Skeletal muscle satellite cell (primary cell): ENCODE results near the gene RPS6KA2.

Experiments used
- H3K27me3 ChIP-seq: 2 replicates; pipeline ENCODE4 v1.7.0; 2013; ENCODE audit warnings: low read length; ENCODE audit not compliant: control insufficient read depth, insufficient read depth
- H3K36me3 ChIP-seq: 2 replicates; pipeline ENCODE4 v1.7.0; 2013; ENCODE audit warnings: mild to moderate bottlenecking, control low read depth, low read length; ENCODE audit not compliant: insufficient read depth
- H3K4me1 ChIP-seq: 2 replicates; pipeline ENCODE4 v1.7.0; 2013; ENCODE audit warnings: low read length; ENCODE audit not compliant: control insufficient read depth, insufficient read depth
- H3K4me2 ChIP-seq: 2 replicates; pipeline ENCODE4 v1.7.0; 2013; ENCODE audit warnings: mild to moderate bottlenecking, low read length
- H3K4me3 ChIP-seq: 2 replicates; pipeline ENCODE4 v1.7.0; 2013; ENCODE audit warnings: low read length
- H3K9ac ChIP-seq: 2 replicates; pipeline ENCODE4 v1.7.0; 2013; ENCODE audit warnings: mild to moderate bottlenecking, low read depth, low read length, moderate library complexity
- H3K9me3 ChIP-seq: replicated peaks from 2 replicates; pipeline ENCODE4 v1.7.0; 2013; ENCODE audit warnings: mild to moderate bottlenecking, control low read depth, low read length

The RPS6KA2 gene

DNA sequence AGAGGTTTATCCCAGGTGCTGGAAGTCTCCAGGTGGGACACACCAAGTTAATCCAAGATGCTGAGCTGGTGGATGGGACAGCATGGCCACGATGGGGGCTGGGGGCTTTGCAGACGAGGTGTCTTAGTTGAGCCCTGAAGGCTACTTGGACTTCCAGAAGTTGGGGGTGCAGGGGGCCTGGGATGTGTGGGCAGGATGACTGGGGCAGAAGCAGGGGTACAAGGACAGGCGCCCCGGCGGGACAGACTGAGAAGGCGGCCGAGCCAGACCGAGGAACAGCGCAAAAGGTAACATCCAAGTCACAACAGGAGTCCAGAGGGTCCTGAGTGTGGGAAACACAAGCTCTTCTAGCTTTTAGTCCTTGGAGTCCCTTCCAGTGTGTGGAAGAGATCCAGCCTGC, 64.3 kb downstream of the RPS6KA2 start:
- no peak overlapping the region for H3K4me3 ChIP-seq
- peaks cover 29% of the 10 kb centered on the region for H3K36me3 ChIP-seq
- H3K4me2 ChIP-seq, result no peak overlapping the region
- no peaks in the 10 kb centered on the region for H3K9me3 ChIP-seq
- peaks cover 85% of the 10 kb centered on the region for H3K4me1 ChIP-seq
- H3K27me3 ChIP-seq, result no peaks in the 10 kb centered on the region
- peak overlapping the region; percentile 67 for H3K9ac ChIP-seq

DNA sequence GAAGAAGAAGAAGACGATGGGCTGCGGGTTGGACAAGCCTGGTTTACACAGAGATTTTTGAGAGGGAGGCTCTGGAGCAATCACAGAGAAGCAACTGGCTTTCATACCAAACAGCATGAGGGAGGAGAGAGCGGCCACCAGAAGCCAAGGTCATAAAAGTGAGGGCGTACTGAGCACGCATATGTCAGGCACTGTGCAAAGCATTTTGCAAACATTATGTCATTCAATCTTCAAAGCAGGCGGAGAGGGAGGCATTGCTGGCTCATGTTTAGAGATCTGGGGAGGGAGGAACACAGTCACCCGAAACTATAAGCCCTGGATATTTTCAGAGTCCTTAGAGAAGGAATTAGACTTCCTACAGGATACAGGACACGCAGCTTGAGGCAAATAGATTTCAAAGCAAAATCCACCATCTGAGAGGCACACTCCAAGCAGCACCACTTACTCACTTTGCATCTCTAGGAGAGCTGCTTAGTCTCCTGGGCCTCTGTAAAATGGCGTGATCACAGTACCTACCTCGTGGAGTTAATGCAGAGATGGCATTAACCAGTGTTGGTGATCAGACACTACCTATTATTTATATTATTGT, 65.2 kb downstream of the RPS6KA2 start:
- peaks cover 27% of the 10 kb centered on the region for H3K36me3 ChIP-seq
- no peaks in the 10 kb centered on the region for H3K9me3 ChIP-seq
- H3K4me3 ChIP-seq, result peak overlapping the region; percentile 12
- H3K9ac ChIP-seq, result peak overlapping the region; percentile 67
- peaks cover 86% of the 10 kb centered on the region for H3K4me1 ChIP-seq
- peak overlapping the region; percentile 66 for H3K4me2 ChIP-seq
- no peaks in the 10 kb centered on the region for H3K27me3 ChIP-seq

DNA sequence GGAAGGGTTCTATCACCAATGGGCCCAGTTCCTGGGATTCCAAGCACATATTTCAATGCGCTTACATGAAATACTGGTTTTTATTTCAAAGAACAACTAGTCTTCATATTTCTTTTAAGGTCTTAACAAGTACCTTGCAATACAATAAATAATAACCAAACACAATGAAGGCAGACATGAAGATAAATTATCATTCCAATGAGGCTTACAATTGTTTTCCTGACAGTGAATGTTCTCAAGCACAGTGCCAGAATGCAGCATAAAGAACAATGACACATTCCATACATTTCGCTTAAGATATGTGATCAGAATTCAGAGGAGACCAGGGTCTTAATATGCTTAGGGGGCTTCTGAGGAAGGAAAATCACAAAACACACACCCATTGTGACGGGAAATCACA, 66.8 kb downstream of the RPS6KA2 start:
- Histone ChIP-seq H3K4me1 (peaks cover 85% of the 10 kb centered on the region), H3K9me3 (no peaks in the 10 kb centered on the region), H3K9ac (peak overlapping the region; percentile 87), H3K4me2 (peak overlapping the region; percentile 25), H3K36me3 (peaks cover 23% of the 10 kb centered on the region), H3K4me3 (peak overlapping the region; percentile 25), H3K27me3 (no peaks in the 10 kb centered on the region)

DNA sequence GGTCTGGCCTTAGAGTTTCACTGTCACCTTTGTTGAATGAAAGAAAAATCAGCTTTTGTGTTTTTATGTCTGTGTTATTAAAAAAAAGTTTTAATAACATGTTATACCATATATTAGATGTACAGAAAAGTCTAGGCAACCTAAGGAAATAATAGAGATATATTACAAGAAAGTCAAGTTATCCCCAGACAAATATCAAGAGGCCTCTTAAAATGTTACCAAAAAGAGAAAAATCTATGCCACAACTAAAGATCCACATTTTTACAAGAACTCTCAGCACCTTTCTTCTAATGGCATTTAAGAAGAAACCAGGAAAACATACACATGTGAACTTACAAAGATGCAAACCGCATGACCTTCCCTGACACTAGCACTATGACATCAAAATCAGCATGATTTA, 67.4 kb downstream of the RPS6KA2 start:
- Histone ChIP-seq H3K4me1 (peaks cover 85% of the 10 kb centered on the region), H3K4me3 (peak overlapping the region; percentile 25), H3K9ac (peak overlapping the region; percentile 87), H3K9me3 (no peaks in the 10 kb centered on the region), H3K36me3 (peaks cover 19% of the 10 kb centered on the region), H3K4me2 (peak overlapping the region; percentile 25), H3K27me3 (no peaks in the 10 kb centered on the region)

DNA sequence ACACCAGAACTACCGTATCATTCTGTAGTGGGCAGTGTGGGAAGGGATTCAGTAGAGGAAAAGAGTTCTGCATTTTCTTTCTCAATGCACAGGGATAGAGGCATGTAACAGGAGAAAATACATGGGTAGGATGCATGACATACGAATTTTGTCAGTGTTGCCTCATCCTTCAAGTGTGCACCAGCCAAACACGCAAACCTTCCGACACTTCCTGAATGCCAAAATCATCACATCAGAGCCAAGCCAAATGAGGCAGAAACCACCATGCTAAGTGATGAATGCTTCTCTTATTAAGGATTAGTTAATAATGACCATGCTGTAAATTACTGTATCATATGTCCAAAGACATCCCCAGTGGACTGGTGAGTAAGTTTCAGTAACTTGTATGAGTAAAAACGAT, 67.8 kb downstream of the RPS6KA2 start:
- Histone ChIP-seq H3K4me1 (peaks cover 85% of the 10 kb centered on the region), H3K36me3 (peaks cover 14% of the 10 kb centered on the region), H3K9me3 (no peaks in the 10 kb centered on the region), H3K4me2 (peak overlapping the region; percentile 25), H3K4me3 (peak overlapping the region; percentile 8), H3K9ac (peak overlapping the region; percentile 87), H3K27me3 (no peaks in the 10 kb centered on the region)

DNA sequence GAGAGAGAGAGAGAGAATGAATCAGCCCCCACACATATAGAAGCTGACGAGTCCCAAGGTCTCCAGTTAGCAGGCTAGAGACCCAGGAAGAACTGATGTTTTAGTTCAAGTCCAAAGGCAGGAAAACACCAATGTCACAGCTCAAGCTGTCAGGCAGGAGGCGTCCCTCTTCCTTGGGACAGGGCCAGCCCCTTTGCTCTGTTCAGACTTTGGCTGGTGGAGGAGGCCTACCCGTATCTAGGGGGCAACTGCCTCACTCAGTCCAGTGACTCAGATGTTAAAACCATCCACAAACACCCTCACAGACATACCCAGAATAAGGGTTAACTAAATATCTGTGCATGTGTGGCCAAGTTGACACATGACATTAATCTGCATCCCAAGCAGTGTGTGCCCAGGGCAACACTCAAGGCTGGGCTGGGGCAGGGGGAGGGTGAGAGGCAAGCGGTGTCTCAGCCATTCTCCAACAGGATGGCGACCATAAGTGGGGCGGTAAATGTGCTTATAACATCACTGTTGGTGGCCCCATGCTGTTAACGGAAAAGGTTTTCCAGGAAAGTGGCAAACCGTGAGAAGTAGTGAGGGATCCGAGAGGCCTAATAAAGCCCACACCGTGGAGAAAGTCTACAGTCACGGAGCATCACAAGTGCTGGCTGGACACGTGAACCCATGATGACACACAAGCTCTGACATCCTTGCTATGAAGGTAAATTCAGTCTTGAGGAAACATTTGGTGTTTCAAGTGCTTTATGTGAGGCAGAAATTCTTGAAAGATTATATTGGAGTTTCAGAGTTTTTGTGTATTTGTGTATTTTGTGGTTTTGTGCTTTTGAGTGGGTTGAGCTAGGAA, 68.7 kb downstream of the RPS6KA2 start:
- Histone ChIP-seq H3K4me1 (peaks cover 92% of the 10 kb centered on the region), H3K4me2 (peak overlapping the region; percentile 25), H3K9me3 (no peaks in the 10 kb centered on the region), H3K4me3 (peak overlapping the region; percentile 8), H3K36me3 (peaks cover 9% of the 10 kb centered on the region), H3K27me3 (no peaks in the 10 kb centered on the region), H3K9ac (peak overlapping the region; percentile 87)

DNA sequence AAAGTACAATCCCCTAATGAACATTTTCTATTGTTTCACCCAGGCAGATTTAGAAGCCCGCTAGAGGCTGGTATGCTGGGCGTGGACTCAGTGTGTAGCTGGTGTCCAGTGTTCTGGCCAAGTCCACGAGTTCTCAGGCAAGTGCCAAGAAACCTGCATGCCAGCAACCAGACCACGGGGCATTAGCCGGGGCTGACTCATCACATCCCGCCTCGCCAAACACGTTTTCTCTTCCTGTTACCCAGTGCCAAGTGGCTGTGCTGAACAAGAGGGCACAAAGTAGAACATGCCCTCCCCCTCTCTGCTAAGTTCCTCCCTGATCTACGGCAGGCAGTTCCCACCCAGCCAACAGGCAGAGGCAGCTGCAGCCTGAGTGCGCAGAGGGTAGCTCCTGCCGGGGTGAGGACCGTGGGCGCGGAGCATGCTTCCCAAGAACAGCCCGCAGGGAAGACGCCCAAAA, 70.2 kb downstream of the RPS6KA2 start:
- peak overlapping the region; percentile 87 for H3K9ac ChIP-seq

DNA sequence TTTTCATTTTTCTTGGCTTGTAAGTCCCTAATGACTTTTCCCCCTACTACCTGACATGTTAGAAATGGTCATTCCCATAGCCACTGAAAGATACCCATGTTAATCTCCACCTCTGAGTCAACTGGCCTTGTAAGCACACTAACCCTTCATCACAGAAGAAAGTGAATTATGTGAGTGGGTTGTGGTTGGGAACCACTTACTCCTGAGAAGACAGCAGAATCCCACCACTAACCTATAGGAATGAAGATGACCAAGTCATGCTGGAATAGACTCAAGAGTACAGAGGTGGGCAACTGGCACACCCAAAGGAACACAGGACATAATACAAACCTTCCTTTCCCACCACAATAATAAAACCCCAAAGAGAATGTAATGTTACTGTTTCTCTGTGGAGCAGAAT, 70.7 kb downstream of the RPS6KA2 start:
- peaks cover 7% of the 10 kb centered on the region for H3K36me3 ChIP-seq
- peak overlapping the region; percentile 80 for H3K9ac ChIP-seq
- peaks cover 85% of the 10 kb centered on the region for H3K4me1 ChIP-seq
- H3K9me3 ChIP-seq, result no peaks in the 10 kb centered on the region
- H3K4me3 ChIP-seq, result peak overlapping the region; percentile 29
- H3K27me3 ChIP-seq, result no peaks in the 10 kb centered on the region
- peak overlapping the region; percentile 62 for H3K4me2 ChIP-seq

More for the DNA sequence above, 70.2 kb downstream of the RPS6KA2 start:
- Histone ChIP-seq H3K4me1 (peaks cover 90% of the 10 kb centered on the region), H3K4me3 (peak overlapping the region; percentile 32), H3K9me3 (no peaks in the 10 kb centered on the region), H3K4me2 (peak overlapping the region; percentile 70), H3K36me3 (peaks cover 9% of the 10 kb centered on the region), H3K27me3 (no peaks in the 10 kb centered on the region)

DNA sequence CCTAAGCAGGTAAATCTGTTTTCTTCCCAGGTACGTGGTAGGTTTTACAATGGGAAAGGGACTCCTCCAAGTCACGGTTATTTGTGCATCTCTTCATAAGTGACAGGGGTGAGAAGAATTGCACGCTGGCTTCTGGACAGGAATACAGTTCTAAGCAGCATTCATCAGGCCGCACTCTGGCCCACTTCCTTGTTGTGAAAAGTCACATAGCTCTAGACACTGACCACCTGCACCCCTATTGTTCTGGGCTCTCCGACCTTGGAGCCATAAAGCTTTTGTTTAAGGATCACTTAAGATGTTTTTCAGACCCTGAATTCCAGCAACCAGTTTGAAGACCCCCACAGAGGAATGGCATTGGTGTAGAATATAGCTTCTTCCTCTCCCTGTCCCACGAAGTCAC, 72.0 kb downstream of the RPS6KA2 start:
- no peak overlapping the region for H3K4me2 ChIP-seq
- H3K36me3 ChIP-seq, result peaks cover 7% of the 10 kb centered on the region
- peak overlapping the region; percentile 74 for H3K9ac ChIP-seq
- H3K9me3 ChIP-seq, result no peaks in the 10 kb centered on the region
- no peak overlapping the region for H3K4me3 ChIP-seq
- no peaks in the 10 kb centered on the region for H3K27me3 ChIP-seq
- H3K4me1 ChIP-seq, result peaks cover 72% of the 10 kb centered on the region

DNA sequence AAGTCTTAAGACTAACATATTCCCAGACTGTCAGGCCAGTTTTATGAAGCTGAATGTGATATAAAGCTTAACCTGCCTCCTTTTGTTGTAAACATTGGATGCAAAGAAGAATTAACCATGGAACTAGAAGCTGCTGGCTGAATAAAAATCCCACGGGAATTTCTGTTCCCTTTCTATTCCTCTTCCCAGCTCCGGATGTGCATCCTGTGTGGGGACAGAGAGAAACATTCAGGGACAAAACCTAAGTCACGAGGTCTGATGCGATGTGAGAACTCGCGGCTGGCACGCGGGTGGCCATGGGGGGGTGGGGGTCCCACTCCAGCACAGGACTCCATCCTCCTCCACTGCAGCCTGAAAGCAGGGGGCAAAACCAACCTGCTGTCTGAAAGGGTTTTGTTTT, 72.7 kb downstream of the RPS6KA2 start:
- H3K4me3 ChIP-seq, result no peak overlapping the region
- H3K4me1 ChIP-seq, result peaks cover 65% of the 10 kb centered on the region
- H3K9me3 ChIP-seq, result peaks cover 4% of the 10 kb centered on the region
- peak overlapping the region; percentile 74 for H3K9ac ChIP-seq
- peaks cover 12% of the 10 kb centered on the region for H3K36me3 ChIP-seq
- H3K27me3 ChIP-seq, result no peaks in the 10 kb centered on the region
- H3K4me2 ChIP-seq, result peak overlapping the region; percentile 64

DNA sequence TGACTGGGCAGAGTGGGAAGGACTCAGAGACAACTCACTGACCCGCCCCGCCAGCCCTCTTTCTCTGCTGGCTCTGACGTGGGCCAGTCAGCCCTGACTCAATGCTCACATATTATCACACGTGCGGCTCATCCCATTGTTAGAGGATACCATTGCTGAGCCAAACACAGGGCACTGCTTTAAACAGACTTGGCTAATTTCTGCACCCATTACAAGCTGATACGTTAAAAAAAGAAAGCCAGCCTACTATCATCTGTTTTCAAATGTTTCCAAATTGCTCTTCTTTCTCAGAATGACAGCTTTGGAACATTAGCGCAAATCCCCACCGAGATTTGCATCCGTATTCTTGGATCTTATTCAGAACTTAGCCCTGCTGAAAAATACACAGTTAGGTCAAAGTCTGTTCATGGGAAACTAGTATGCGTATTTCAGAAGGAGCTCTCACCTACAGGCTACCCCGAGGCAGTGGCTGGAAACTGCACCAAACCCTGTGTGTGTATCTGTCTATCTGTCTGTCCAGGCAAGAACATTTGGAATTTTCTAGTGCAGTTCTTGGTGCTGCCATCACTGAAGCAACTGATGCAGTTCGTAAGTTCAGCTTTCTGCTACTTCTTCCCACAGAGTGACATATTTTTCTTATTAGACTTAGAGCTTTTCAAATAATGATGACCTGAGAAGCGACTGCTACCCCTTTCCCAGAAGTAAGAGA, 73.3 kb downstream of the RPS6KA2 start:
- Histone ChIP-seq H3K9me3 (peaks cover 6% of the 10 kb centered on the region), H3K9ac (peak overlapping the region; percentile 74), H3K4me1 (peaks cover 59% of the 10 kb centered on the region), H3K4me2 (peak overlapping the region; percentile 64), H3K36me3 (peaks cover 17% of the 10 kb centered on the region), H3K4me3 (no peak overlapping the region), H3K27me3 (no peaks in the 10 kb centered on the region)
